Spinal cord (tissue), 10 donors: ENCODE measurements around the gene WIF1. TPM values are rescaled to one million over a fixed set of nuclear protein-coding genes. Genes with fewer than 3 reads are reported as not detected.

Experiments
- DNase-seq, 6 donors: peaks; one replicate each; pipeline versions ENCODE4 v3.0.0 to v3.0.0-alpha.2; 2013 to 2015; ENCODE audit warnings: low spot score in 6 of 6, low read depth in 4 of 6
- H3K27ac ChIP-seq: one replicate; pipeline ENCODE4 v1.5.1; 2013; ENCODE audit warnings: low read depth, low read length, control low read depth
- H3K27me3 ChIP-seq: one replicate; pipeline ENCODE4 v1.6.1; 2013; ENCODE audit warnings: low read length; ENCODE audit not compliant: control insufficient read depth, insufficient read depth
- H3K36me3 ChIP-seq: one replicate; pipeline ENCODE4 v1.6.1; 2013; ENCODE audit warnings: low read length; ENCODE audit not compliant: control insufficient read depth, insufficient read depth
- H3K4me1 ChIP-seq: one replicate; pipeline ENCODE4 v1.6.1; 2013; ENCODE audit warnings: low read length; ENCODE audit not compliant: control insufficient read depth, insufficient read depth
- H3K4me3 ChIP-seq: one replicate; pipeline ENCODE4 v1.5.1; 2013; ENCODE audit warnings: low read depth, low read length, control low read depth
- H3K9me3 ChIP-seq: one replicate; pipeline ENCODE4 v1.6.1; 2013; ENCODE audit warnings: low read length; ENCODE audit not compliant: control insufficient read depth, insufficient read depth
- WGBS: methylation state at CpG from one replicate; pipeline ENCODE4 v1.1.5; 2013; ENCODE audit warnings: missing lambda C conversion rate; ENCODE audit not compliant: insufficient coverage; 5-methylcytosine and 5-hydroxymethylcytosine counted together
- polyA plus RNA-seq, 2 donors: library from polyadenylated mRNA; unstranded; fragments of 120-200 nt; gene quantifications; one replicate each; pipeline ENCODE4 v1.2.1, GENCODE V29; 2013; ENCODE audit not compliant: insufficient read length in 2 of 2
- total RNA-seq, 2 donors: library from RNA; depleted of rRNA in 1 of 2; stranded (reverse); fragments of 120-200 nt in 1 of 2; fragments of >200 nt in 1 of 2; gene quantifications; one replicate each; pipeline versions ENCODE4 v1.2.3 to v1.2.4, GENCODE V29; 2013 to 2014
- donor health status: healthy.

The WIF1 gene
- total and polyA plus RNA-seq, 4 donors: 3.5 to 23.9 (median 5.9) TPM

GRCh38 chr12:65067383-65067782 is 53.7 kb downstream of the WIF1 start:
- Histone ChIP-seq H3K4me1 (no peaks in the 10 kb centered on the region), H3K4me3 (no peak overlapping the region), H3K9me3 (no peaks in the 10 kb centered on the region), H3K27me3 (peaks cover 4% of the 10 kb centered on the region), H3K36me3 (no peaks in the 10 kb centered on the region), H3K27ac (no peak overlapping the region)
- DNase-seq: no peak
- WGBS: 82% methylated on average over 7 of the region's 8 CpGs

- H3K4me3 ChIP-seq: no peak overlapping the region
- DNase-seq: peak in 5 of 6 donors; percentile 9 to 67 (median 25)
- H3K9me3 ChIP-seq: no peaks in the 10 kb centered on the region
- WGBS: no CpG with 5 or more reads among the region's 4 CpGs
- no peak overlapping the region for H3K27ac ChIP-seq
- peaks cover 3% of the 10 kb centered on the region for H3K27me3 ChIP-seq
- peaks cover 4% of the 10 kb centered on the region for H3K4me1 ChIP-seq
- no peaks in the 10 kb centered on the region for H3K36me3 ChIP-seq
These were observed 65.2 kb downstream of the WIF1 start for GRCh38 chr12:65055859-65056258.

- Histone ChIP-seq H3K4me3 (no peak overlapping the region), H3K4me1 (peaks cover 4% of the 10 kb centered on the region), H3K27me3 (peaks cover 5% of the 10 kb centered on the region), H3K9me3 (no peaks in the 10 kb centered on the region), H3K36me3 (no peaks in the 10 kb centered on the region), H3K27ac (no peak overlapping the region)
- DNase-seq: no peak
- 73% methylated on average over 7 of the region's 9 CpGs for WGBS
These were observed 69.9 kb downstream of the WIF1 start for GRCh38 chr12:65051218-65051617.

- H3K27ac ChIP-seq: no peak overlapping the region
- H3K4me1 ChIP-seq: no peaks in the 10 kb centered on the region
- H3K36me3 ChIP-seq: no peaks in the 10 kb centered on the region
- peaks cover 8% of the 10 kb centered on the region for H3K27me3 ChIP-seq
- no peaks in the 10 kb centered on the region for H3K9me3 ChIP-seq
- WGBS: 96% methylated on average over 3 of the region's 4 CpGs
- DNase-seq: no peak
- no peak overlapping the region for H3K4me3 ChIP-seq
These were observed 75.8 kb downstream of the WIF1 start for GRCh38 chr12:65045269-65045668.

- Histone ChIP-seq H3K27ac (no peak overlapping the region), H3K4me3 (no peak overlapping the region), H3K36me3 (no peaks in the 10 kb centered on the region), H3K27me3 (peaks cover 3% of the 10 kb centered on the region), H3K4me1 (no peaks in the 10 kb centered on the region), H3K9me3 (peaks cover 2% of the 10 kb centered on the region)
- no CpG with 5 or more reads among the region's 2 CpGs for WGBS
- no peak for DNase-seq
These were observed 81.8 kb downstream of the WIF1 start for GRCh38 chr12:65039301-65039700.

GRCh38 chr12:65025136-65025535 is 96.0 kb downstream of the WIF1 start:
- no peaks in the 10 kb centered on the region for H3K27me3 ChIP-seq
- H3K27ac ChIP-seq: no peak overlapping the region
- no peaks in the 10 kb centered on the region for H3K36me3 ChIP-seq
- WGBS: no CpG with 5 or more reads among the region's 2 CpGs
- DNase-seq: peak in 1 of 6 donors; percentile 78
- H3K4me3 ChIP-seq: no peak overlapping the region
- H3K9me3 ChIP-seq: peaks cover 2% of the 10 kb centered on the region
- H3K4me1 ChIP-seq: no peaks in the 10 kb centered on the region

- no peak overlapping the region for H3K27ac ChIP-seq
- no peaks in the 10 kb centered on the region for H3K36me3 ChIP-seq
- H3K4me3 ChIP-seq: no peak overlapping the region
- H3K4me1 ChIP-seq: no peaks in the 10 kb centered on the region
- H3K27me3 ChIP-seq: no peaks in the 10 kb centered on the region
- peaks cover 2% of the 10 kb centered on the region for H3K9me3 ChIP-seq
- no peak for DNase-seq
- WGBS: no CpG with 5 or more reads among the region's 2 CpGs
These were observed 97.6 kb downstream of the WIF1 start for GRCh38 chr12:65023485-65023884.

GRCh38 chr12:65022960-65023359 is 98.1 kb downstream of the WIF1 start:
- H3K27me3 ChIP-seq: no peaks in the 10 kb centered on the region
- no peak overlapping the region for H3K4me3 ChIP-seq
- no peak for DNase-seq
- no peak overlapping the region for H3K27ac ChIP-seq
- H3K4me1 ChIP-seq: no peaks in the 10 kb centered on the region
- H3K9me3 ChIP-seq: peaks cover 2% of the 10 kb centered on the region
- no CpG with 5 or more reads among the region's 1 CpG for WGBS
- H3K36me3 ChIP-seq: no peaks in the 10 kb centered on the region

- H3K27ac ChIP-seq: no peak overlapping the region
- H3K27me3 ChIP-seq: no peaks in the 10 kb centered on the region
- no peaks in the 10 kb centered on the region for H3K4me1 ChIP-seq
- H3K9me3 ChIP-seq: peaks cover 2% of the 10 kb centered on the region
- no peak for DNase-seq
- H3K36me3 ChIP-seq: no peaks in the 10 kb centered on the region
- no CpG with 5 or more reads among the region's 3 CpGs for WGBS
- H3K4me3 ChIP-seq: no peak overlapping the region
These were observed 98.7 kb downstream of the WIF1 start for GRCh38 chr12:65022421-65022820.

- Histone ChIP-seq H3K36me3 (no peaks in the 10 kb centered on the region), H3K27ac (no peak overlapping the region), H3K9me3 (no peaks in the 10 kb centered on the region), H3K4me3 (no peak overlapping the region), H3K27me3 (no peaks in the 10 kb centered on the region), H3K4me1 (no peaks in the 10 kb centered on the region)
- 80% methylated on average over 1 of the region's 4 CpGs for WGBS
- DNase-seq: no peak
These were observed 101.3 kb downstream of the WIF1 start for GRCh38 chr12:65019696-65020234.
